ENCODE measurements around the gene TLE4. TPM values are rescaled to one million over a fixed set of nuclear protein-coding genes. Genes with fewer than 3 reads are reported as not detected.

The TLE4 gene
- total and polyA plus RNA-seq, 2 of the 4 experiments (the other 2 are of a cell fraction), result 68.0 to 78.1 TPM

DNA sequence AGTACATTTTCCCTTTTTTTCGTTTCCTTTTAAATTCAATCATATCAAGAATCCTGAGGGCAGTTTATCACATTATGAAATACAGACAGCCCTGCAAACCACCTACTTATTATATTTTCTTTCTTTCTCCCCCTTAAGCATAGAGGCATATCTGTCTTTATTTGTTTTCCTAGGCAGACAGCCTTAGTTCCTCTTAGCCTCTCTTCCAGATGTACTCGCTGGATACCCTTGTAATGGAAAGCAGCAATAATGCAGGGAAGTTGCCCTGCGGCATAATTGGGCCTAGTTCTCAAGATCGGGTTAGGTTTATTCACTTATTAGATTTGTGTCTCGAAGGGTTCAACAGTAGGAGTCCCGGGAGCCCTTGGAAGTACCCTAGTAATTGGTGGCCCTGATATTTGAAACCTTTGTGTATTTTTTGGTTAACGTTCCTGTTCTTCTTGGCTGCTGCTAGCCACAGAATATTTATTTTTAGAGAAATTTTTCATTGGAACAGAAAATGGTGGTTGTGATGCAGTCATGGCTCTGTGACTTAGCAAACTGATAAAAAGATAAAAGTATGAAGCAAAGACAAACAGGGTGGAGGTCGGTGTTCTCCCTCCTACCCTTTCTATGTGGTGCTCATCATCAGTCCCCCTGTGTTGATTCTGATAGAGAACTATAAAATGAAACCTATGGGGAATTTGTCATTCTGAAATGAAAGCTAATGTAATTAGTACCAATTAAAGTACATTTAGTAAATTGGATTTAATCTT lies 6.4 kb downstream of the TLE4 start:
- Histone ChIP-seq H2BK5ac (ENCODE audit: low read depth, low read length, poor library complexity, severe bottlenecking) (peak overlapping the region; percentile 44), H2AK5ac (ENCODE audit: low read depth, low read length) (no peak overlapping the region), H4K8ac (ENCODE audit: low read depth in 2 of 2, low read length in 2 of 2) (no peak overlapping the region; a peak in 1 of 4 replicates), H3K4ac (ENCODE audit: low read depth, low read length) (peak overlapping the region; percentile 6; the same call in 1 of the 2 replicates), H3K79me1 (ENCODE audit: low read depth in 1 of 2, low read length in 2 of 2) (peaks cover 27 to 62% of the 10 kb centered on the region in 2 experiments), H3K9ac (ENCODE audit: low read depth, low read length) (no peak overlapping the region), H3K36me3 (ENCODE audit: control insufficient read depth, insufficient read depth, low read length) (peaks cover 3% of the 10 kb centered on the region), H3K4me1 (ENCODE audit: control insufficient read depth, insufficient read depth, low read length) (peaks cover 6% of the 10 kb centered on the region), H3K4me2 (ENCODE audit: low read depth, low read length) (peak overlapping the region; percentile 79), H3K4me3 (ENCODE audit: insufficient read depth, low read depth, low read length) (no peak overlapping the region), H3K27me3 (ENCODE audit: control insufficient read depth, insufficient read depth, low read length) (no peaks in the 10 kb centered on the region), H2BK120ac (ENCODE audit: low read depth, low read length) (peak overlapping the region; percentile 1; the same call in 1 of the 2 replicates), H3K14ac (replicated peaks; ENCODE audit: low read depth, low read length) (0 out of 2 replicates have a peak overlapping the region, but pooled peaks have one; percentile 10), H3K9me1 (ENCODE audit: insufficient read depth, low read length) (peaks cover 3% of the 10 kb centered on the region; the same call in 1 of the 2 replicates), H4K91ac (ENCODE audit: insufficient read depth, low read depth, low read length) (no peak overlapping the region), H3K18ac (ENCODE audit: low read depth, low read length) (no peak overlapping the region; the same call in 1 of the 2 replicates), H2BK15ac (ENCODE audit: low read depth, low read length) (no peak overlapping the region), H3K56ac (ENCODE audit: extremely low read depth, insufficient read depth, low read length) (no peak overlapping the region), H3K27ac (ENCODE audit: insufficient read depth, low read length) (no peak overlapping the region), H2AK9ac (replicated peaks; ENCODE audit: low read depth, low read length, poor library complexity) (no peak overlapping the region), H3K9me3 (ENCODE audit: control insufficient read depth, insufficient read depth, low read length) (no peaks in the 10 kb centered on the region), H4K20me1 (ENCODE audit: insufficient read depth, low read length) (peaks cover 11% of the 10 kb centered on the region; the same call in 1 of the 2 replicates), H4K5ac (ENCODE audit: low read depth, low read length) (no peak overlapping the region), H3K23ac (ENCODE audit: low read depth, low read length) (no peak overlapping the region; the same call in 1 of the 2 replicates), H2BK20ac (ENCODE audit: low read depth, low read length) (no peak overlapping the region), H2AFZ (replicated peaks; ENCODE audit: low read length, poor library complexity) (no peak overlapping the region)
- in situ Hi-C loops (cut with MboI; ENCODE audit: low sequenced_read_pairs) (loop anchor here (10.0 kb wide), 1 partner anchor 383 kb away; no protein-coding TSS in a partner anchor), dilution Hi-C loops (cut with HindIII; ENCODE audit: low sequenced_read_pairs, unreplicated experiment) (no loop called here), intact Hi-C loops (cut with micrococcal nuclease) (loop anchor here (10.0 kb wide), 3 partner anchors 553 to 1213 kb away; no protein-coding TSS in a partner anchor)
- no peak for ATAC-seq (ENCODE audit: low read depth)
- 87% methylated on average over 3 of the region's 8 CpGs; no CpG with 5 or more reads in 1 of the 2 experiments for WGBS, 2 experiments (ENCODE audit: extremely low coverage in 2 of 2, insufficient read length in 1 of 2)
- no TSS peak for BruUV-seq (replicated peaks)
- ChIA-PET POLR2A (ENCODE audit: unreplicated experiment) (no interaction called here), CTCF (interaction anchor here (0.6 kb wide), 1 partner anchor 28 kb away, joined by 3 read pairs; no protein-coding TSS in a partner anchor)
- peak; percentile 16 for DNase-seq
- TF ChIP-seq MXI1 (IDR thresholded peaks at IDR 0.05; ENCODE audit: borderline replicate concordance, low read depth, low read length) (no peak), MAZ (IDR thresholded peaks at IDR 0.05; ENCODE audit: borderline replicate concordance, low read depth, low read length) (no peak), POLR2A (IDR thresholded peaks at IDR 0.05; ENCODE audit: low read depth, low read length) (no peak), SMC3 (IDR thresholded peaks at IDR 0.05; ENCODE audit: low read depth, low read length) (no peak), RFX5 (IDR thresholded peaks at IDR 0.05; ENCODE audit: low read depth, low read length) (no peak), MAFK (IDR thresholded peaks at IDR 0.05; ENCODE audit: low read depth, low read length) (no peak), NFE2L2 (IDR thresholded peaks at IDR 0.05; ENCODE audit: low read depth, low read length) (no peak), FOS (IDR thresholded peaks at IDR 0.05; ENCODE audit: low read depth, low read length) (no peak), RCOR1 (IDR thresholded peaks at IDR 0.05; ENCODE audit: insufficient replicate concordance, low read length) (no peak), CEBPB (IDR thresholded peaks at IDR 0.05; ENCODE audit: low read depth, low read length) (no peak), CHD1 (IDR thresholded peaks at IDR 0.05; ENCODE audit: low read depth, low read length) (no peak)
- TF ChIP-seq, protein P1, sequence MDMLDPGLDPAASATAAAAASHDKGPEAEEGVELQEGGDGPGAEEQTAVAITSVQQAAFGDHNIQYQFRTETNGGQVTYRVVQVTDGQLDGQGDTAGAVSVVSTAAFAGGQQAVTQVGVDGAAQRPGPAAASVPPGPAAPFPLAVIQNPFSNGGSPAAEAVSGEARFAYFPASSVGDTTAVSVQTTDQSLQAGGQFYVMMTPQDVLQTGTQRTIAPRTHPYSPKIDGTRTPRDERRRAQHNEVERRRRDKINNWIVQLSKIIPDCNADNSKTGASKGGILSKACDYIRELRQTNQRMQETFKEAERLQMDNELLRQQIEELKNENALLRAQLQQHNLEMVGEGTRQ (IDR thresholded peaks at IDR 0.05; ENCODE audit: low read depth, low read length), result no peak
- TF ChIP-seq, protein P2, sequence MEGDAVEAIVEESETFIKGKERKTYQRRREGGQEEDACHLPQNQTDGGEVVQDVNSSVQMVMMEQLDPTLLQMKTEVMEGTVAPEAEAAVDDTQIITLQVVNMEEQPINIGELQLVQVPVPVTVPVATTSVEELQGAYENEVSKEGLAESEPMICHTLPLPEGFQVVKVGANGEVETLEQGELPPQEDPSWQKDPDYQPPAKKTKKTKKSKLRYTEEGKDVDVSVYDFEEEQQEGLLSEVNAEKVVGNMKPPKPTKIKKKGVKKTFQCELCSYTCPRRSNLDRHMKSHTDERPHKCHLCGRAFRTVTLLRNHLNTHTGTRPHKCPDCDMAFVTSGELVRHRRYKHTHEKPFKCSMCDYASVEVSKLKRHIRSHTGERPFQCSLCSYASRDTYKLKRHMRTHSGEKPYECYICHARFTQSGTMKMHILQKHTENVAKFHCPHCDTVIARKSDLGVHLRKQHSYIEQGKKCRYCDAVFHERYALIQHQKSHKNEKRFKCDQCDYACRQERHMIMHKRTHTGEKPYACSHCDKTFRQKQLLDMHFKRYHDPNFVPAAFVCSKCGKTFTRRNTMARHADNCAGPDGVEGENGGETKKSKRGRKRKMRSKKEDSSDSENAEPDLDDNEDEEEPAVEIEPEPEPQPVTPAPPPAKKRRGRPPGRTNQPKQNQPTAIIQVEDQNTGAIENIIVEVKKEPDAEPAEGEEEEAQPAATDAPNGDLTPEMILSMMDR (conservative IDR thresholded peaks at IDR 0.05; ENCODE audit: low read depth, low read length), result no peak
- TF ChIP-seq, protein P3, sequence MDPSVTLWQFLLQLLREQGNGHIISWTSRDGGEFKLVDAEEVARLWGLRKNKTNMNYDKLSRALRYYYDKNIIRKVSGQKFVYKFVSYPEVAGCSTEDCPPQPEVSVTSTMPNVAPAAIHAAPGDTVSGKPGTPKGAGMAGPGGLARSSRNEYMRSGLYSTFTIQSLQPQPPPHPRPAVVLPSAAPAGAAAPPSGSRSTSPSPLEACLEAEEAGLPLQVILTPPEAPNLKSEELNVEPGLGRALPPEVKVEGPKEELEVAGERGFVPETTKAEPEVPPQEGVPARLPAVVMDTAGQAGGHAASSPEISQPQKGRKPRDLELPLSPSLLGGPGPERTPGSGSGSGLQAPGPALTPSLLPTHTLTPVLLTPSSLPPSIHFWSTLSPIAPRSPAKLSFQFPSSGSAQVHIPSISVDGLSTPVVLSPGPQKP (IDR thresholded peaks at IDR 0.05; ENCODE audit: borderline replicate concordance, low read depth, low read length), result no peak

Data from IMR-90 (cell line).